A673 (cell line): ENCODE results near the gene SLC41A2.

ENCODE experiments used
- EZH2 ChIP-seq: fragments of 200-600 bp; sonication (generic); IDR thresholded peaks from 2 replicates; pipeline ENCODE4 v1.6.1; 2017; ENCODE audit warnings: borderline replicate concordance, low read depth, mild to moderate bottlenecking, mixed read lengths, antibody characterized with exemption, low read length; ENCODE audit not compliant: poor library complexity, severe bottlenecking
- TF ChIP-seq, protein P1 (sequence below): fragments of 300-800, 200-600 bp; sonication (generic); conservative IDR thresholded peaks from 2 replicates; pipeline ENCODE4 v1.5.1; 2017; ENCODE audit warnings: low read depth, mild to moderate bottlenecking, antibody characterized with exemption, low read length, moderate library complexity, mixed read lengths

- TF ChIP-seq, protein P1, sequence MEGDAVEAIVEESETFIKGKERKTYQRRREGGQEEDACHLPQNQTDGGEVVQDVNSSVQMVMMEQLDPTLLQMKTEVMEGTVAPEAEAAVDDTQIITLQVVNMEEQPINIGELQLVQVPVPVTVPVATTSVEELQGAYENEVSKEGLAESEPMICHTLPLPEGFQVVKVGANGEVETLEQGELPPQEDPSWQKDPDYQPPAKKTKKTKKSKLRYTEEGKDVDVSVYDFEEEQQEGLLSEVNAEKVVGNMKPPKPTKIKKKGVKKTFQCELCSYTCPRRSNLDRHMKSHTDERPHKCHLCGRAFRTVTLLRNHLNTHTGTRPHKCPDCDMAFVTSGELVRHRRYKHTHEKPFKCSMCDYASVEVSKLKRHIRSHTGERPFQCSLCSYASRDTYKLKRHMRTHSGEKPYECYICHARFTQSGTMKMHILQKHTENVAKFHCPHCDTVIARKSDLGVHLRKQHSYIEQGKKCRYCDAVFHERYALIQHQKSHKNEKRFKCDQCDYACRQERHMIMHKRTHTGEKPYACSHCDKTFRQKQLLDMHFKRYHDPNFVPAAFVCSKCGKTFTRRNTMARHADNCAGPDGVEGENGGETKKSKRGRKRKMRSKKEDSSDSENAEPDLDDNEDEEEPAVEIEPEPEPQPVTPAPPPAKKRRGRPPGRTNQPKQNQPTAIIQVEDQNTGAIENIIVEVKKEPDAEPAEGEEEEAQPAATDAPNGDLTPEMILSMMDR: no peak
- no peak for TF ChIP-seq EZH2
These were observed 5.7 kb upstream of the SLC41A2 start for GRCh38 chr12:104963757-104964156.
